ENCODE measurements around the gene TMEM63C.

TMEM63C gene

GRCh38 chr14:77271113-77271710 lies 89.6 kb downstream of the TMEM63C start, which contains the start of gene NGB:
Gene NGB (minus strand): TSS chr14:77271206. CDS start chr14:77270937, 269 bp downstream.
- Histone ChIP-seq H3K9ac (ENCODE audit: low read length) (no peak within 1 kb of the TSS), H3K4me2 (ENCODE audit: low read length) (no peak within 1 kb of the TSS), H3K36me3 (replicated peaks; ENCODE audit: low read depth, low read length) (no peaks in the 10 kb centered on the region), H4K20me1 (ENCODE audit: insufficient read depth, low read length) (no peaks in the 10 kb centered on the region), H3K27ac (ENCODE audit: low read length) (no peak within 1 kb of the TSS), H3K9me3 (ENCODE audit: insufficient read depth, low read length) (no peaks in the 10 kb centered on the region), H2AFZ (ENCODE audit: low read depth, low read length) (no peak within 1 kb of the TSS), H3K27me3 (ENCODE audit: low read depth, low read length) (no peaks in the 10 kb centered on the region), H3K79me2 (ENCODE audit: low read length) (no peaks in the 10 kb centered on the region), H3K4me3 (ENCODE audit: low read length) (no peak within 1 kb of the TSS), H3K4me1 (ENCODE audit: low read length) (no peaks in the 10 kb centered on the region)
- no peak for TF ChIP-seq EZH2phosphoT487 (IDR thresholded peaks at IDR 0.05; ENCODE audit: low read depth)
- TF ChIP-seq CTCF (IDR thresholded peaks at IDR 0.05; ENCODE audit: low read depth, low read length): no peak

GRCh38 chr14:77272261-77272660 lies 90.7 kb downstream of the TMEM63C start:
- H3K27ac ChIP-seq (ENCODE audit: low read length): no peak overlapping the region

GRCh38 chr14:77273796-77274195 lies 92.2 kb downstream of the TMEM63C start:
- no peaks in the 10 kb centered on the region for H3K9me3 ChIP-seq (ENCODE audit: insufficient read depth, low read length)
- no peak overlapping the region for H3K9ac ChIP-seq (ENCODE audit: low read length)
- H3K27me3 ChIP-seq (ENCODE audit: low read depth, low read length): no peaks in the 10 kb centered on the region
- TF ChIP-seq CTCF (IDR thresholded peaks at IDR 0.05; ENCODE audit: low read depth, low read length): no peak
- no peak for TF ChIP-seq EZH2phosphoT487 (IDR thresholded peaks at IDR 0.05; ENCODE audit: low read depth)
- no peaks in the 10 kb centered on the region for H3K4me1 ChIP-seq (ENCODE audit: low read length)
- H3K36me3 ChIP-seq (replicated peaks; ENCODE audit: low read depth, low read length): no peaks in the 10 kb centered on the region
- H3K27ac ChIP-seq (ENCODE audit: low read length): no peak overlapping the region
- no peaks in the 10 kb centered on the region for H3K79me2 ChIP-seq (ENCODE audit: low read length)
- H4K20me1 ChIP-seq (ENCODE audit: insufficient read depth, low read length): no peaks in the 10 kb centered on the region
- no peak overlapping the region for H2AFZ ChIP-seq (ENCODE audit: low read depth, low read length)
- no peak overlapping the region for H3K4me2 ChIP-seq (ENCODE audit: low read length)
- H3K4me3 ChIP-seq (ENCODE audit: low read length): no peak overlapping the region

More at GRCh38 chr14:77272261-77272660, 90.7 kb downstream of the TMEM63C start:
- TF ChIP-seq CTCF (IDR thresholded peaks at IDR 0.05; ENCODE audit: low read depth, low read length) (no peak), EZH2phosphoT487 (IDR thresholded peaks at IDR 0.05; ENCODE audit: low read depth) (no peak)
- Histone ChIP-seq H3K36me3 (replicated peaks; ENCODE audit: low read depth, low read length) (no peaks in the 10 kb centered on the region), H3K4me1 (ENCODE audit: low read length) (no peaks in the 10 kb centered on the region), H3K9ac (ENCODE audit: low read length) (no peak overlapping the region), H4K20me1 (ENCODE audit: insufficient read depth, low read length) (no peaks in the 10 kb centered on the region), H3K79me2 (ENCODE audit: low read length) (no peaks in the 10 kb centered on the region), H2AFZ (ENCODE audit: low read depth, low read length) (no peak overlapping the region), H3K27me3 (ENCODE audit: low read depth, low read length) (no peaks in the 10 kb centered on the region), H3K4me2 (ENCODE audit: low read length) (no peak overlapping the region), H3K9me3 (ENCODE audit: insufficient read depth, low read length) (no peaks in the 10 kb centered on the region), H3K4me3 (ENCODE audit: low read length) (no peak overlapping the region)

GRCh38 chr14:77275041-77275580 lies 93.5 kb downstream of the TMEM63C start:
- H3K4me1 ChIP-seq (ENCODE audit: low read length): no peaks in the 10 kb centered on the region
- no peak overlapping the region for H3K9ac ChIP-seq (ENCODE audit: low read length)
- H3K9me3 ChIP-seq (ENCODE audit: insufficient read depth, low read length): no peaks in the 10 kb centered on the region
- H3K4me3 ChIP-seq (ENCODE audit: low read length): no peak overlapping the region
- no peak overlapping the region for H3K4me2 ChIP-seq (ENCODE audit: low read length)
- no peaks in the 10 kb centered on the region for H3K79me2 ChIP-seq (ENCODE audit: low read length)
- TF ChIP-seq EZH2phosphoT487 (IDR thresholded peaks at IDR 0.05; ENCODE audit: low read depth) (no peak), CTCF (IDR thresholded peaks at IDR 0.05; ENCODE audit: low read depth, low read length) (no peak)
- H3K27ac ChIP-seq (ENCODE audit: low read length): no peak overlapping the region
- H3K27me3 ChIP-seq (ENCODE audit: low read depth, low read length): no peaks in the 10 kb centered on the region
- no peaks in the 10 kb centered on the region for H3K36me3 ChIP-seq (replicated peaks; ENCODE audit: low read depth, low read length)
- H4K20me1 ChIP-seq (ENCODE audit: insufficient read depth, low read length): no peaks in the 10 kb centered on the region
- no peak overlapping the region for H2AFZ ChIP-seq (ENCODE audit: low read depth, low read length)
